Measurements from ENCODE around the gene R3HDM1.

The R3HDM1 gene

GRCh38 chr2:135740206-135740605, 208.9 kb downstream of the R3HDM1 start:
- Histone ChIP-seq H3K4me1 (peaks cover 12 to 20% (median 15%) of the 10 kb centered on the region in 10 experiments; a peak in 19 of 20 replicates), H3K4me3 (no peak overlapping the region), H3K36me3 (peaks cover 4 to 11% (median 8%) of the 10 kb centered on the region in 11 experiments; a peak in 18 of 22 replicates), H3K4me2 (no peak overlapping the region), H3K9ac (no peak overlapping the region), H3K9me3 (replicated peaks in 1 of 11) (no peaks in the 10 kb centered on the region), H3K27ac (no peak overlapping the region), H3K27me3 (no peaks in the 10 kb centered on the region), H4K20me1 (peaks cover 10 to 34% (median 25%) of the 10 kb centered on the region in 11 experiments; a peak in 20 of 22 replicates)
- TF ChIP-seq Cebpa-rat (IDR thresholded peaks at IDR 0.05): no peak

- Histone ChIP-seq H3K27me3 (no peaks in the 10 kb centered on the region), H3K9me3 (replicated peaks in 1 of 11) (no peaks in the 10 kb centered on the region; a peak in 1 of 22 replicates), H3K27ac (peak overlapping the region in 1 of 11 experiments; percentile 98; a peak in 2 of 22 replicates), H3K4me2 (no peak overlapping the region), H3K4me1 (peaks cover 12 to 20% (median 15%) of the 10 kb centered on the region in 10 experiments; a peak in 19 of 20 replicates), H3K4me3 (no peak overlapping the region; a peak in 1 of 20 replicates), H4K20me1 (peaks cover 16 to 43% (median 32%) of the 10 kb centered on the region in 11 experiments; a peak in 20 of 22 replicates), H3K9ac (no peak overlapping the region), H3K36me3 (peaks cover 12 to 19% (median 15%) of the 10 kb centered on the region in 11 experiments)
- TF ChIP-seq Cebpa-rat (IDR thresholded peaks at IDR 0.05): no peak
Measured at GRCh38 chr2:135741043-135741394, 209.7 kb downstream of the R3HDM1 start.

- no peaks in the 10 kb centered on the region for H3K27me3 ChIP-seq
- H3K36me3 ChIP-seq: peaks cover 18 to 25% (median 21%) of the 10 kb centered on the region in 11 experiments
- peak within 1 kb of the TSS; percentile 97 to 100 (median 99) for H3K9ac ChIP-seq
- H4K20me1 ChIP-seq: peaks cover 20 to 48% (median 39%) of the 10 kb centered on the region in 11 experiments; a peak in 20 of 22 replicates
- no peaks in the 10 kb centered on the region; a peak in 1 of 22 replicates for H3K9me3 ChIP-seq (replicated peaks in 1 of 11)
- peaks cover 12 to 20% (median 15%) of the 10 kb centered on the region in 10 experiments; a peak in 19 of 20 replicates for H3K4me1 ChIP-seq
- peak within 1 kb of the TSS; percentile 86 to 99 (median 97) for H3K4me3 ChIP-seq
- peak within 1 kb of the TSS; percentile 72 to 95 (median 84) for H3K4me2 ChIP-seq
- no peak for TF ChIP-seq Cebpa-rat (IDR thresholded peaks at IDR 0.05)
- H3K27ac ChIP-seq: peak within 1 kb of the TSS; percentile 95 to 100 (median 98)
Measured at GRCh38 chr2:135741395-135742324, 210.4 kb downstream of the R3HDM1 start, which contains the start of gene UBXN4. Gene UBXN4 (plus strand): TSS chr2:135741855. CDS start chr2:135741930, 75 bp downstream.

- Histone ChIP-seq H3K4me2 (peak overlapping the region; percentile 72 to 95 (median 84)), H3K4me1 (peaks cover 12 to 20% (median 15%) of the 10 kb centered on the region in 10 experiments; a peak in 19 of 20 replicates), H3K9me3 (replicated peaks in 1 of 11) (no peaks in the 10 kb centered on the region; a peak in 1 of 22 replicates), H4K20me1 (peaks cover 27 to 54% (median 46%) of the 10 kb centered on the region in 11 experiments; a peak in 20 of 22 replicates), H3K9ac (peak overlapping the region; percentile 97 to 100 (median 99)), H3K4me3 (peak overlapping the region; percentile 86 to 99 (median 97)), H3K27ac (peak overlapping the region; percentile 95 to 100 (median 98)), H3K27me3 (no peaks in the 10 kb centered on the region), H3K36me3 (peaks cover 23 to 32% (median 27%) of the 10 kb centered on the region in 11 experiments)
- no peak for TF ChIP-seq Cebpa-rat (IDR thresholded peaks at IDR 0.05)
Measured at GRCh38 chr2:135742325-135742757, 211.1 kb downstream of the R3HDM1 start.

- Histone ChIP-seq H3K9ac (peak overlapping the region; percentile 44 to 100 (median 99); a peak in 21 of 22 replicates), H3K27ac (peak overlapping the region in 8 of 11 experiments; percentile 16 to 100 (median 98); a peak in 10 of 22 replicates), H3K9me3 (replicated peaks in 1 of 11) (no peaks in the 10 kb centered on the region; a peak in 1 of 22 replicates), H3K4me2 (peak overlapping the region; percentile 72 to 95 (median 84)), H3K27me3 (no peaks in the 10 kb centered on the region), H3K4me1 (peaks cover 12 to 20% (median 15%) of the 10 kb centered on the region in 10 experiments; a peak in 19 of 20 replicates), H3K36me3 (peaks cover 38 to 47% (median 42%) of the 10 kb centered on the region in 11 experiments), H4K20me1 (peaks cover 38 to 65% (median 58%) of the 10 kb centered on the region in 11 experiments; a peak in 20 of 22 replicates), H3K4me3 (peak overlapping the region; percentile 86 to 99 (median 97); a peak in 17 of 20 replicates)
- TF ChIP-seq Cebpa-rat (IDR thresholded peaks at IDR 0.05): no peak
Measured at GRCh38 chr2:135743860-135744259, 212.6 kb downstream of the R3HDM1 start.

- H3K9ac ChIP-seq: 0 out of 22 replicates have a peak overlapping the region, but pooled peaks of 1 of the 11 experiments have one; percentile 99
- H4K20me1 ChIP-seq: peaks cover 38 to 74% (median 62%) of the 10 kb centered on the region in 11 experiments; a peak in 20 of 22 replicates
- peak overlapping the region in 4 of 11 experiments; percentile 3 to 100 (median 19); a peak in 5 of 22 replicates for H3K27ac ChIP-seq
- H3K36me3 ChIP-seq: peaks cover 48 to 57% (median 52%) of the 10 kb centered on the region in 11 experiments
- H3K4me1 ChIP-seq: peaks cover 12 to 20% (median 15%) of the 10 kb centered on the region in 10 experiments; a peak in 19 of 20 replicates
- H3K4me2 ChIP-seq: peak overlapping the region; percentile 72 to 95 (median 84); a peak in 21 of 22 replicates
- H3K27me3 ChIP-seq: no peaks in the 10 kb centered on the region
- no peaks in the 10 kb centered on the region; a peak in 1 of 22 replicates for H3K9me3 ChIP-seq (replicated peaks in 1 of 11)
- no peak for TF ChIP-seq Cebpa-rat (IDR thresholded peaks at IDR 0.05)
- peak overlapping the region in 2 of 10 experiments; percentile 6 to 86; a peak in 2 of 20 replicates for H3K4me3 ChIP-seq
Measured at GRCh38 chr2:135744760-135745314, 213.6 kb downstream of the R3HDM1 start.

GRCh38 chr2:135745545-135745944, 214.3 kb downstream of the R3HDM1 start:
- Histone ChIP-seq H3K4me3 (no peak overlapping the region), H3K36me3 (peaks cover 53 to 64% (median 59%) of the 10 kb centered on the region in 11 experiments), H3K9ac (no peak overlapping the region), H3K4me2 (no peak overlapping the region), H3K27ac (no peak overlapping the region), H3K27me3 (no peaks in the 10 kb centered on the region), H3K9me3 (replicated peaks in 1 of 11) (no peaks in the 10 kb centered on the region; a peak in 1 of 22 replicates), H4K20me1 (peaks cover 38 to 76% (median 63%) of the 10 kb centered on the region in 11 experiments; a peak in 20 of 22 replicates), H3K4me1 (peaks cover 12 to 20% (median 15%) of the 10 kb centered on the region in 10 experiments; a peak in 19 of 20 replicates)
- no peak for TF ChIP-seq Cebpa-rat (IDR thresholded peaks at IDR 0.05)

- Histone ChIP-seq H3K9me3 (replicated peaks in 1 of 11) (peaks cover 44 to 64% (median 58%) of the 10 kb centered on the region in 11 experiments), H3K9ac (no peak overlapping the region), H4K20me1 (peaks cover 0 to 15% (median 0%) of the 10 kb centered on the region in 11 experiments; a peak in 7 of 22 replicates), H3K4me2 (no peak overlapping the region), H3K27me3 (no peaks in the 10 kb centered on the region), H3K36me3 (peaks cover 95 to 100% (median 99%) of the 10 kb centered on the region in 11 experiments), H3K4me3 (peak overlapping the region in 2 of 10 experiments; percentile 6 to 19; a peak in 1 of 20 replicates), H3K27ac (no peak overlapping the region), H3K4me1 (no peaks in the 10 kb centered on the region)
- TF ChIP-seq Cebpa-rat (IDR thresholded peaks at IDR 0.05): no peak
Measured at GRCh38 chr2:135755573-135755972, 224.3 kb downstream of the R3HDM1 start.
